Esophagus (tissue), 2 donors: ENCODE data around the gene CDKN3. TPM values are rescaled to one million over a fixed set of nuclear protein-coding genes. Genes with fewer than 3 reads are reported as not detected.
"Not testable (repeated sequence)": the region's sequence is repeated elsewhere in the genome, so short reads cannot be mapped to it uniquely, and the experiment has no call there.

Experiments used
- H3K27ac ChIP-seq, 2 donors: one replicate each; pipeline ENCODE4 v1.5.1; 2013; ENCODE audit warnings: low read depth in 2 of 2, mild to moderate bottlenecking in 2 of 2, inconsistent platforms in 1 of 2, low read length in 1 of 2, moderate library complexity in 1 of 2
- H3K27me3 ChIP-seq, 2 donors: one replicate each; pipeline ENCODE4 v1.6.1; 2013; ENCODE audit warnings: low read length in 2 of 2, control low read depth in 1 of 2, mild to moderate bottlenecking in 1 of 2; ENCODE audit not compliant: insufficient read depth in 2 of 2, control insufficient read depth in 1 of 2
- H3K36me3 ChIP-seq, 2 donors: one replicate each; pipeline ENCODE4 v1.6.1; 2013; ENCODE audit warnings: low read length in 1 of 2; ENCODE audit not compliant: control insufficient read depth in 2 of 2, insufficient read depth in 2 of 2
- H3K4me1 ChIP-seq, 2 donors: one replicate each; pipeline ENCODE4 v1.6.1; 2013; ENCODE audit warnings: low read length in 1 of 2; ENCODE audit not compliant: control insufficient read depth in 2 of 2, insufficient read depth in 2 of 2
- H3K4me3 ChIP-seq, 2 donors: one replicate each; pipeline ENCODE4 v1.5.1; 2013; ENCODE audit warnings: low read length in 2 of 2, mild to moderate bottlenecking in 2 of 2, low read depth in 1 of 2, moderate library complexity in 1 of 2
- H3K9me3 ChIP-seq, 2 donors: one replicate each; pipeline ENCODE4 v1.6.1; 2013; ENCODE audit warnings: mild to moderate bottlenecking in 2 of 2, low read depth in 1 of 2, low read length in 1 of 2, moderate library complexity in 1 of 2; ENCODE audit not compliant: control insufficient read depth in 2 of 2, insufficient read depth in 1 of 2
- WGBS, 2 donors: extraction: QIAGEN DNeasy Blood & Tissue Kit; methylation state at CpG; one replicate each; pipeline ENCODE4 v1.1.7; 2013; 5-methylcytosine and 5-hydroxymethylcytosine counted together
- polyA plus RNA-seq, 2 donors: library from polyadenylated mRNA; stranded (reverse); fragments of 200-250 nt; gene quantifications; one replicate each; pipeline ENCODE4 v1.2.3, GENCODE V29; 2013
- donor health status: healthy with polysubstance abuse.
- donor health status: Bipolar disorder and iron deficiency.

CDKN3 gene
- polyA plus RNA-seq, 2 donors = 17.0 to 25.5 TPM

DNA sequence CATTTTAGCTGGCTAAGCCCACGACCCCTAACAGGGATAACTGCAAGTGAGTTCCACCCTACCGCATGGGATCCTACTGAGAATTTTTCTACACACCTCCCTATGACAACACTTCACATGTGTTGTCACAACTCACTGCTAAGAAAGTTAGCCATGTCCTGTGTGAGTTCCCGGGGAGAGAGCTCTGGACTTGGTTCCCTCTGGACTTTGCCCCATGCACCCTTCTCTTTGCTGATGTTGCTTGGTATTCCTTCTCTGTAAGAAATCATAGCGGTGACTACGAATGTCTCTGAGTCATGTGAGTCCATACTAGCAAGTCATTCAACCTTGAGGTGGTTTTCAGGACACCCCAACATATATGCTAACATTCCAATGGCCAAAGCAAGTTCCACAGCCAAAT lies 9.5 kb upstream of the CDKN3 start:
- Histone ChIP-seq H3K27me3 (no peaks in the 10 kb centered on the region), H3K4me3 (no peak overlapping the region), H3K27ac (no peak overlapping the region), H3K9me3 (no peaks in the 10 kb centered on the region), H3K36me3 (no peaks in the 10 kb centered on the region), H3K4me1 (no peaks in the 10 kb centered on the region)
- WGBS, 2 donors = 77 to 95% methylated on average over 5 of the region's 5 CpGs

DNA sequence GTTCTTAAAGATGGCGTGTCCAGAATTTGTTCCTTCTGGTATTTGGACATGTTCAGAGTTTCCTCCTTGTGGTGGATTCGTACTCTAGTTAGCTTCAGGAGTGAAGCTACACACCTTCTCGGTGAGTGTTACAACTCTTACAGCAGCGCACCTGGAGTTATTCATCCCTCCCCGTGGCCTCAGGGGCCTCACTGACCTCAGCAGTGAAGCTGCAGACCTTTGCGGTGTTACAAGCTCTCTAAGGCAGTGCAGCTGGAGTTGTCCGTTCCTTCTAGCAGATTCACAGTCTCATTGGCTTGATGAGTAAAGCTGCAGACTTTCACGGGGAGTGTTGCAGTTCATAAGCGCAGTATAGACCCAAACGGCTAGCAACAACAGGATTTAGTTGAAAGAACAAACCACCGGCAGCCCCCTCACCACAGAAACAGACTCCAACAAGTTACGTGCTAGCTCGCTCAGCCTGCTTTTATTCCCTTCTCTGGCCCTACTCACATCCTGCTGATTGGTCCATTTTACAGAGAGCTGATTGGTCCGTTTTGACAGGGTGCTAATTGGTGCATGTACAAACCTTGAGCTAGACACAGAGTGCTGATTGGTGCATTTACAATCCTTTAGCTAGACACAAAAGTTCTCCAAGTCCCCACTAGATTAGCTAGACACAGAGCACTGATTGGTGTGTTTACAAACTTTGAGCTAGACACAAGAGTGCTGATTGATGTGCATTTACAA lies 4.5 kb upstream of the CDKN3 start:
- peaks cover 0 to 4% of the 10 kb centered on the region in 2 donors for H3K4me1 ChIP-seq
- no peak overlapping the region for H3K27ac ChIP-seq
- H3K9me3 ChIP-seq = no peaks in the 10 kb centered on the region
- 85 to 88% methylated on average over 14 of the region's 14 CpGs for WGBS, 2 donors
- H3K36me3 ChIP-seq = no peaks in the 10 kb centered on the region
- no peaks in the 10 kb centered on the region for H3K27me3 ChIP-seq
- H3K4me3 ChIP-seq = no peak overlapping the region

DNA sequence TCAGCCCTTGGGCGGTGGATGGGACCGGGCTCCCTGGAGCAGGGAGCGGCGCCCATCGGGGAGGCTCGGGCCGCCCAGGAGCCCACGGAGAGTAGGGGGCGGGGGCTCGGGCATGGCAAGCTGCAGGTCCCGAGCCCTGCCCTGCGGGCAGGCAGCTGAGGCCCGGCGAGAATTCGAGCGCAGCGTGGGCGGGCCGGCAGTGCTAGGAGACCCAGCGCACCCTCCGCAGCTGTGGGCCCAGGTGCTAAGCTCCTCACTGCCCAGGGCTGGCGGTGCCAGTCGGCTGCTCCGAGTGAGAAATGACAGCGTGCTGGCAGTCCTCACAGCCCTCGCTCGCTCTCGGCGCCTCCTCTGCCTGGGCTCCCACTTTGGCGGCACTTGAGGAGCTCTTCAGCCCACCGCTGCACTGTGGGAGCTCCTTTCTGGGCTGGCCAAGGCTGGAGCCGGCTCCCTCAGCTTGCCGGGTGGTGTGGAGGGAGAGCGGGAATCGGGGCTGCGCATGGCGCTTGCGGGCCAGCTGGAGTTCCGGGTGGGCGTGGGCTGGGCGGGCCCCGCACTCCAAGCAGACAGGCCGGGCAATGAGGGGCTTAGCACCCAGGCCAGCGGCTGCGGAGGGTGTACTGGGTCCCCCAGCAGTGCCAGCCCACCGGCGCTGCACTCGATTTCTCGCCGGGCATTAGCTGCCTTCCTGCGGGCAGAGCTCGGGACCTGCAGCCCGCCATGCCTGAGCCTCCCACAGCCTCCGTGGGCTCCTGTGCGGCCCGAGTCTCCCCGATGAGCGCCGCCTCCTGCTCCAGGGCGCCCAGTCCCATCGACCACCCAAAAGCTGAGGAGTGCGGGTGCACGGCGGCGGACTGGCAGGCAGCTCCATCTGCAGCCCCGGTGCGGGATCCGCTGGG lies 3.6 kb upstream of the CDKN3 start:
- H3K27ac ChIP-seq, H3K9me3 ChIP-seq, H3K27me3 ChIP-seq, H3K4me1 ChIP-seq, H3K4me3 ChIP-seq, H3K36me3 ChIP-seq: not testable (repeated sequence)
- 92 to 94% methylated on average over 63 to 68 of the region's 68 CpGs for WGBS, 2 donors

DNA sequence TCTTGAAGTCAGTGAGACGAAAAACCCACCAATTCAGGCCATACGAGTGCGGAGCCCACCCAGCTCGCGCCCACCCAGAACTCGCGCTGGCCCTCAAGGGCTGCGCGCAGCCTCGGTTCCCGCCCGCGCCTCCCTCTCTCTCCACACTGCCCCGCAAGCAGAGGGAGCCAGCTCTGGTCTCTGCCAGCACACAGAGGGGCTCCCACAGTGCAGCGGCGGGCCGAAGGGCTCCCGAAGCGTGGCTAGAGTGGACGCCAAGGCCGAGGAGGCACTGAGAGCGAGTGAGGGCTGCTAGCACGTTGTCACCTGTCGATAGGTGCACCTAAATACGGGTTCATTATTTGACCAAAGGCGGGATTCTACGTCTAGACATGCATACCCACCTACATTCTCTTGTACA lies 2.2 kb upstream of the CDKN3 start:
- no peaks in the 10 kb centered on the region for H3K27me3 ChIP-seq
- no peak overlapping the region for H3K4me3 ChIP-seq
- 96% methylated on average over 27 of the region's 27 CpGs for WGBS, 2 donors

DNA sequence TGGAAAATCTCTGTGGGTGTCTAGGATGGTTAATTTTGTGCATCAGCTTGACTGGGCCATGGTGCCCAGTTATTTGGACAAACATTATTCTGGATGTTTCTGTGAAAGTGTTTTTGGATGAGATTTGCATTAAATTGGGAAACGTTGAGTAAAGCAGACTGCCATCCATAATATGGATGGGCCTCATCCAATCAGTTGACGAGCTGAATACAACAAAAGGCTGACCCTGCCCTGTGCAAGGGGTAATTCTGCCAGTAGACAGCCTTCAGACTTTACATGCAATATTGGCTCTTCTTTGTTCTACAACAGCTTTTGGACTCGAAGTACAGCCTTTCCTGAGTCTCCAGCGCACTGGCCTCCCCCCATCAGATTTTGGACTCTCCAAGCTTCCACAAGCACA lies 1.5 kb upstream of the CDKN3 start:
- no peaks in the 10 kb centered on the region for H3K9me3 ChIP-seq
- H3K4me1 ChIP-seq = peaks cover 0 to 5% of the 10 kb centered on the region in 2 donors
- no peaks in the 10 kb centered on the region for H3K36me3 ChIP-seq
- H3K27ac ChIP-seq = no peak overlapping the region
- WGBS, 2 donors = 79 to 83% methylated on average over 4 of the region's 4 CpGs
- H3K4me3 ChIP-seq = no peak overlapping the region
- H3K27me3 ChIP-seq = no peaks in the 10 kb centered on the region

More for the DNA sequence above, 2.2 kb upstream of the CDKN3 start:
- Histone ChIP-seq H3K9me3 (no peaks in the 10 kb centered on the region), H3K27ac (no peak overlapping the region), H3K4me1 (peaks cover 0 to 5% of the 10 kb centered on the region in 2 donors), H3K36me3 (no peaks in the 10 kb centered on the region)

DNA sequence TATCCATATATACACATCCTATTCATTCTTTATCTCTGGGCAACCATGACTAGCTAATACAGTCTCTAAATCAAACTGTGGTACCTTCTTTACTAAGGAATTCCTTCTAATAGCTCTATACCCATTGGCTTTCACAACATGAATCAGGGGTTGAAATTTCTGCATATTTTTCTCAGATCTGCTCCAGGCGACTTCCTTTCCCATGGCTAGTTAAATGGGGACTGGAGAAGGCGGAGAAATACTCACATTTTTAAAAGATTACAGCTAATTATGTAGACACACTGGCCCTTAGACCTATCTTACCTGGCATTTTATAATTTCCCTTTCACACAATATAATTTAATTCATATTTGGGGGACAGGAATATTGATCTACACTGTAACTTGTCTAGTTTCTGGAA lies 1.1 kb upstream of the CDKN3 start:
- no peaks in the 10 kb centered on the region for H3K36me3 ChIP-seq
- H3K4me1 ChIP-seq = peaks cover 0 to 5% of the 10 kb centered on the region in 2 donors
- H3K27me3 ChIP-seq = no peaks in the 10 kb centered on the region
- H3K4me3 ChIP-seq = no peak overlapping the region
- WGBS, 2 donors = 95 to 97% methylated on average over 2 of the region's 2 CpGs
- H3K27ac ChIP-seq = no peak overlapping the region
- no peaks in the 10 kb centered on the region for H3K9me3 ChIP-seq

DNA sequence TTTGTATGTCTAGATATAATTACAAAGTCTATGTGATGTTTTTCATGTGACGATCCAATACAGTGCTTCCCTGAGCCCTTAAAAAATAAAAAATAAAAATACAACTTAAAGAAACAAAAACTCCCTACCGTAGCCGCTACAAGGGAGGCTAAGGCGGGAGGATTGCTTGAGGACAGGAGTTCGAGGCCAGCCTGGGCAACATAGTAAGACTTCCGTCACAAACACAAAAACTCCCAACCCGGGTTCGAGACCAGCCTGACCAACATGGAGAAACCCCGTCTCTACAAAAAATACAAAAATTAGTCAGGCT lies 669 bp upstream of the CDKN3 start:
- Histone ChIP-seq H3K4me1 (peaks cover 0 to 5% of the 10 kb centered on the region in 2 donors), H3K36me3 (no peaks in the 10 kb centered on the region), H3K27me3 (no peaks in the 10 kb centered on the region), H3K9me3 (no peaks in the 10 kb centered on the region), H3K4me3 (peak overlapping the region; percentile 45 to 48), H3K27ac (no peak overlapping the region)
- 66 to 67% methylated on average over 9 of the region's 9 CpGs for WGBS, 2 donors

DNA sequence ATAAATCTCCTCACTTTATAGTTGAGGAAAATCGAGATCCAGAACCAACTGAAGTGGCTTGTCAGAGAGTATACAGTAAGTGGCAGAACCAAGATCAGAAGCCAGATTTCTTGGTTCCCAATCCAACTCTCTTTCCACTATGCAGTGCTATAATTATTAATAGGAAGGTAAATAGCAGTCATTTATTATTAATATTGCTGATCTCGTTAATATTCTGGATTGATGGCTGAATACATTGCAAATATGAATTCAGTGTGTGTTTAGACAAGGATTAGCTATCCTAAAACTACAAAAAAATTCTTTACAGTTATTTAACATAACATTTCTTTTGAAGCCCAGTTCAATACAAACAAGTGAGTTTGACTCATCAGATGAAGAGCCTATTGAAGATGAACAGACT lies 2.8 kb downstream of the CDKN3 start:
- H3K9me3 ChIP-seq = no peaks in the 10 kb centered on the region
- no peaks in the 10 kb centered on the region for H3K36me3 ChIP-seq
- H3K4me3 ChIP-seq = no peak overlapping the region
- no peaks in the 10 kb centered on the region for H3K27me3 ChIP-seq
- no peak overlapping the region for H3K27ac ChIP-seq
- H3K4me1 ChIP-seq = peaks cover 0 to 5% of the 10 kb centered on the region in 2 donors
- 60 to 84% methylated on average over 2 of the region's 2 CpGs for WGBS, 2 donors

DNA sequence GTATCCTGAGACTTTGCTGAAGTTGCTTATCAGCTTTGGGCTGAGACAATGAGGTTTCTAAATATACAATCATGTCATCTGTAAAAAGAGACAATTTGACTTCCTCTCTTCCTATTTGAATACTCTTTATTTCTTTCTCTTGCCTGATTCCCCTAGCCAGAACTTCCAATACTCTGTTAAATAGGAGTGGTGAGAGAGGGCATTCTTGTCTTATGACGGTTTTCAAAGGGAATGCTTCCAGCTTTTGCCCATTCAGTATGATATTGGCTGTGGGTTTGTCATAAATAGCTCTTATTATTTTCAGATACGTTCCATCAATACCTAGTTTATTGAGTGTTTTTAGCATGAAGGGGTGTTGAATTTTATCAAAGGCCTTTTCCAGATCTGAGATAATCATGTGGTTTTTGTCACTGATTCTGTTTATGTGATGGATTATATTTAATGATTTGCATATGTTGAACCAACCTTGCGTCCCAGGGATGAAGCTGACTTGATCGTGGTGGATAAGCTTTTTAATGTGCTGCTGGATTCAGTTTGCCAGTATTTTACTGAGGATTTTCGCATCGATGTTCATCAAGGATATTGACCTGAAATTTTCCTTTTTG lies 6.7 kb downstream of the CDKN3 start:
- not testable (repeated sequence) for H3K9me3 ChIP-seq, H3K27ac ChIP-seq, H3K4me3 ChIP-seq, H3K4me1 ChIP-seq, H3K27me3 ChIP-seq, H3K36me3 ChIP-seq
- 83 to 84% methylated on average over 6 of the region's 6 CpGs for WGBS, 2 donors
